HG02970 (cell line): Measurements from ENCODE around the gene MAD2L1BP.
"Not testable (repeated sequence)": the region's sequence is repeated elsewhere in the genome, so short reads cannot be mapped to it uniquely, and the experiment has no call there.

ENCODE experiments used
- ATAC-seq: cut with Tn5 transposase; IDR thresholded peaks from one replicate; pipeline ENCODE4 v1.9.1; 2021; ENCODE audit warnings: mild to moderate bottlenecking, moderate library complexity, moderate number of reproducible peaks; ENCODE audit not compliant: unreplicated experiment, low FRiP score

Gene MAD2L1BP

GRCh38 chr6:43635387-43636307 lies at the start of gene MAD2L1BP:
Gene MAD2L1BP (plus strand): TSS chr6:43635840. CDS start chr6:43635876, 36 bp downstream.
- ATAC-seq, result no peak

GRCh38 chr6:43588194-43588593 lies 47.4 kb upstream of the MAD2L1BP start:
- no peak for ATAC-seq

GRCh38 chr6:43589564-43589963 lies 46.1 kb upstream of the MAD2L1BP start:
- ATAC-seq, result not testable (repeated sequence)

- ATAC-seq, result no peak
Measured at GRCh38 chr6:43593938-43594337, 41.7 kb upstream of the MAD2L1BP start.

GRCh38 chr6:43600595-43600994 lies 35.0 kb upstream of the MAD2L1BP start:
- no peak for ATAC-seq

GRCh38 chr6:43604174-43604573 lies 31.5 kb upstream of the MAD2L1BP start:
- no peak for ATAC-seq

GRCh38 chr6:43606019-43606418 lies 29.6 kb upstream of the MAD2L1BP start:
- ATAC-seq, result no peak

- no peak for ATAC-seq
Measured at GRCh38 chr6:43608310-43608763, 27.3 kb upstream of the MAD2L1BP start.

- no peak for ATAC-seq
Measured at GRCh38 chr6:43608807-43609206, 26.8 kb upstream of the MAD2L1BP start.

GRCh38 chr6:43609402-43609801 lies 26.2 kb upstream of the MAD2L1BP start:
- no peak for ATAC-seq

GRCh38 chr6:43610431-43610830 lies 25.2 kb upstream of the MAD2L1BP start:
- no peak for ATAC-seq

GRCh38 chr6:43613721-43614395 lies 21.8 kb upstream of the MAD2L1BP start:
- no peak for ATAC-seq

GRCh38 chr6:43614396-43614730 lies 21.3 kb upstream of the MAD2L1BP start:
- no peak for ATAC-seq

- ATAC-seq, result no peak
Measured at GRCh38 chr6:43616725-43617472, 18.7 kb upstream of the MAD2L1BP start.

- ATAC-seq, result no peak
Measured at GRCh38 chr6:43621078-43621835, 14.4 kb upstream of the MAD2L1BP start.

- no peak for ATAC-seq
Measured at GRCh38 chr6:43621836-43622180, 13.8 kb upstream of the MAD2L1BP start.

GRCh38 chr6:43622541-43622940 lies 13.1 kb upstream of the MAD2L1BP start:
- no peak for ATAC-seq

- ATAC-seq, result no peak
Measured at GRCh38 chr6:43623880-43624785, 11.5 kb upstream of the MAD2L1BP start.

- ATAC-seq, result no peak
Measured at GRCh38 chr6:43624786-43625288, 10.8 kb upstream of the MAD2L1BP start.
